NCI-H1436 treated with DMSO at 0.1 percent for 48 hours (cell line): ENCODE measurements around the gene SLC39A1.

Experiments used
- DNase-seq: peaks from one replicate; lab custom pipeline; 2025; lab: John Stamatoyannopoulos, UW

SLC39A1 gene

DNA sequence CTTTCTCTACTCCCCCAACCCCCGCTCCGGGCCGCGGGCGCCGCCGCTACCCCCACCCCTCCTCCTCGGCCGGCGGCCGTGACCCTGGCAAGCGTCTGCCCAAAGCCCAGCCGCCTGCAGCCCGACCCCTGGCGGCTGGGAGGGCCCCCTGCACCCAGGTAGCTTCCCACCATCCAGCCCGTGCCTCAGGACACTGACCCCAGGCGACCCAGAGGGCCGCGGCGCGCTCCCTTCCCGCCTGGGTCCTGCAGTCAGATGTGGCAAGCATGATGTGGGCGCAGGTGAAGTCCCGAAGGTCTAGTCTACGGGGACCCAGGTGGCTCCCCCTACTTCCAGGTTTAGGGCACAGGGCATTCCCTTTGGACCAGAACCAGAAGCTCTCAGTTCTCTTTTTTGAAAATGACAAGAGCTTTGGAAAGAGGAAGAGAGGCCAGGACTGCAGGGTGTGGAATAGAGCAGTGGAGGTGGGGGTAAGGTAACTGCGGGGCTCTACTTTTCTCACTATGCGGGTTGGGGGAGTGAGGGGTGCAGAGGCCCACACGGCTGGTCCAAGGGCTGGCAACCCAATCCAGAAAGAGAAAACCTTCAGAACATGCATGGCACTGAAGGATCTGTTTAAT lies 16.6 kb downstream of the SLC39A1 start, which contains the start of gene DENND4B:
Gene DENND4B (minus strand): TSS at position 97 of the 620 bp plus-strand sequence. CDS start 2,344 bp downstream, outside the sequence.
- no peak for DNase-seq

DNA sequence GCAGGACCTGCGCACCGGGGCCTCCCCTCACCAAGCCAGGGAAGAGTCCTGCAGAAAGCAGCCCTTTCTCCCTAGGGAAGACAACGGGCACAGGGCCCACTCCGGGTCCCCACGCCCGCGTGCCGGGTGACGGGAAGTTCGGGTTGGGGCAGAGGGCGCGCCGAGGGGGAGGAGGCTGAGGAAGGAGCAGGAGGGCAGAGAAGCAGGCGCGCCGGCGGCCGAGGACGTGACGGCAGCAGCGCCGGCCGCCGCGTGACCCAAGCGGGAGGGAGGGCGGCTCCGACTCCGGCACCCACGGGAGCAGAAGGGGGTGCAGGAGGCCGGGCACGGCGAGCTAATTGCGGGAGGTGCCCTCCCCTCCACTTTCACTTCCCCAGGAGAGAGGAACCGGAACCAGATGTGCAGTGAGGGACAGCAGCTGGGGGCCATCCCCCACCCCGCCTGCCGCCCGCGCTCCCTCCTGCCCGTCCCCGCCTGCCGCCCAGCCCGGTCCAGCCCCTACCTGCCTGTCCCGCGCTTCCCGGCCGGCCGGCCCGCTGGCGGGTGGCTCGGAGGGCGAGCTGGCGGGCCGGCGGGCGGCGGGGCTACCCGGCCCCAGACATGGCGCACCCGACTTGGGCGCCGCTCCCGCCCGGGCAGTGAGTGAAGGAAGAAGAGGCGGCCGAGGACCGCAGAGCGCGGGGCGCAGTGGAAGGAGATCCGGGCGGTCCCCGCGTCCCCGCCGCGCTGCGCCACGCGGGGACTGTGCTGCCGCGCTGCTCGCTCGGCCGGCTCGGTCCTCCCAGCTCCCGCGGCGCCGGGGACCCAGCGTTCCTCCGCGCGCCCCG lies 17.3 kb downstream of the SLC39A1 start:
- DNase-seq: no peak

DNA sequence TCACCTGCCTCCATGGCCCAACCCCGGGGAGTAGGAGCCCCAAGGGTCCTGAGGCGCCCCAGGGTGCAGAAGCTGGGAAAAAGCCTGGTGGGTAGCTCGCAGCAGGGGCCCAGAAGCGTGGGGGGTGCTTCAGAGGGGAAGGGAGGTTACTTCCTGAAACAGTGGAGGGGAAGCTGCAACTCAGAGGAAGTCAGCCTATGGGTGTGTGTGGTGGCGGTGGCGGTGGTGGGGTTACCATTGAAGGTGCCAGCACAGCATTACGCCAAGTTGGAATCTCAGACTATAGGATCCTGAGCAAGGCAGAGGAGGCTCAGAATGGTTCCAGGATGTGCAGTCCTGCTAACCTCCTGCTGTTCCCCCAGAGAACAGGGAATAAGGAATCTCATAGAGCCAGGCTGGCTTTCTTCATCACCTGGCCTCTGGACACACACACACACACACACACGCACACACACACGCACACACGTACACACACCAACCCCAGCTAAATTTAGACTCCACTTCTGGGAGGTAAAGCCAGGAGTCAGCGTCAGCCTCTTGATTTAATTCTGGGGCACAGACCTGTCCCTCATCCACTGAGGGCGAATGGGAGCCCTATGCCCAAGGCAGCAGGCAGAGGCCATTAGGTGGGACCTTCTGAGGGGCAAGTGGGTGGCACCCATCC lies 18.1 kb downstream of the SLC39A1 start:
- DNase-seq: no peak

DNA sequence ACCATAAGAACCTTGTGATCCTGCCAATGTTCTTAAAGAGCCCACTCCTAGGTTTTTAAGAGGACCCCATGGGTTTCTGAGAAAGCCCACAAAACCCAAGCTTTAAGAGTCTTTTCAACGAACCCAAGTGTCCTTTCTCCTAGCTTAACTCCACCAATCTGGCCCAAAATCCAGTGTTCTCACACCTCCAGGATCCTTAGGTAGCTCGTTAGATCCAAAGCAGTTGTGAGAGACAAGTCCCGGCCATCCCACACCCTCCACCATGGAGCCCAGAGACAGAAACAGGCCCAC lies 18.6 kb downstream of the SLC39A1 start:
- DNase-seq: no peak

GRCh38 chr1:153944005-153944826 lies 19.1 kb downstream of the SLC39A1 start:
- no peak for DNase-seq

DNA sequence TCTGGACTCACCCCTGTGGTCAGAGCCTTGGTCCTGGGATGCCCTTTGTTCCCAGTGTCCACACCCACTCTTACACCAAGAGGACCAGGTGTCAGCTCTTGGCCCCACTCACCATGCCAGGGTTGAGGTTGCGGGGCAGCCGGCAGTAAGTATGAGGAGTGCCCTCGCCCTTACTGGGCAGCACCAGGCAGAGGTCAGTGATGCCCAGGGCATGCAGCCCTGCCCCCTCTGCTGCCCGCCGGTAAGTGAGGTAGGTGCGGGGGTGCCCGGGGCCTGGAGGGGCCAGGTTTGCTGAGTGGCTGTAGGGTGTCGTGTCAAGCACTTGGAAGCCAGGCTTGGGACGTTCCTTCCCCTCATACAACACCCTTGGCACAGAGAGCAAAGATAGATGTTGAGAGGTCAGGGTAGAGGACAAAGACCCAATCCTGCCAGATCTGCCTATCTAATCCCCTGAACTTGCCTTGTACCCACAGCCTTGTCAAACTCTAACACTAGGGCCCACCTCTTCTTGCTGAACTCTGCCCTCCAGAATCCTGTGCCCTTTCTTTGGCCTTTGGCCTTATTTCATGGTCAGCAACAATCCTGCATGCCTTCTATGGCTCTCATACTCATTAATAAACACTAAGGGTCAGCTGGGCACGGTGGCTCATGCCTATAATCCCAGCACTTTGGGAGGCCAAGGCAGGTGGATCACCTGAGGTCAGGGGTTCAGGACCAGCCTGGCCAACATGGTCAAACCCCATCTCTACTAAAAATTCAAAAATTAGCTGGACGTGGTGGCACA lies 20.4 kb downstream of the SLC39A1 start:
- DNase-seq: no peak

DNA sequence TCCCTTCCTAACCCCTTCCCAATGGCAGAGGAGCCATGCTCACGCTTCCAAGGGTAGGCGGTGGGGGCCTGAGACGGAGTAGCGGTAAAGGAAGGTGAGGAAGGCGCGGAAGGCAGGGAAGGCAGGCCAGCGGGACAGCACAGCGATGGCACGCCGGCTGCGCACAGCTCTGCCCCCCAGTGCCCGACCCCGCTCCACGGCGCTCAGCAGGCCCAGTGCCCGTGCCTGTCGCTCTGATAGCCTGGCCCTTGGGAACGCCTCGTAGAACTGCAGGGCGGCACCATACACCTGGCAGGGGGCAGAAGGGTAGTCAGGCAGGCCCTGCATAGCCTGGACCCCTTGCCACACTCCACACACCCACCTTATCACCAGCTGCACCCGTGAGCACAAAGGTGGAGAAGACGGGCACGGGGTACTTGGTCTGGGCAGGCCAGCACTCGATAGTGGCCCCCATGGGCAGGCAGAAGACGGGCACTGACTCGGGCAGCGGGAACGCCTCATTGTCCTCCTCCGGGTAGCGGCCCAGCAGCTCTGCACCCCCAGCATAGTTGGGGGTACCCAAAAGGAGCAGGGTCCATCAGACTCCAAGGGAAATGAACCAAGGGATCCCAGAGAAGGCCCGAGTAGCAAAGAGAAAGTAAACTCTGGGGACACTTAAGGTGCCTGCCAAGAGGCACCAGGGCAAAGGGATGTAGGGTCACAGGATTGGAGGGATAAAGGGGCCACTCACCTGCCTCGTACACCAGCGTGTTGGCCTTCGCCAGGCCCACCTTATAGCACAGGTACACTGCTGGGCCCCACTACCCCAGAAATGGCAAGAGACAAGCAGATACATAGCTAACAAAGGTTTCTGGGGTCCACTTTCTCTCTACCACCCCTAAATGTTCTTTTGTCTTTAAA lies 21.3 kb downstream of the SLC39A1 start:
- no peak for DNase-seq

GRCh38 chr1:153940756-153941155 lies 22.6 kb downstream of the SLC39A1 start:
- DNase-seq: no peak

- no peak for DNase-seq
These were observed 23.9 kb downstream of the SLC39A1 start for GRCh38 chr1:153939476-153939875.

DNA sequence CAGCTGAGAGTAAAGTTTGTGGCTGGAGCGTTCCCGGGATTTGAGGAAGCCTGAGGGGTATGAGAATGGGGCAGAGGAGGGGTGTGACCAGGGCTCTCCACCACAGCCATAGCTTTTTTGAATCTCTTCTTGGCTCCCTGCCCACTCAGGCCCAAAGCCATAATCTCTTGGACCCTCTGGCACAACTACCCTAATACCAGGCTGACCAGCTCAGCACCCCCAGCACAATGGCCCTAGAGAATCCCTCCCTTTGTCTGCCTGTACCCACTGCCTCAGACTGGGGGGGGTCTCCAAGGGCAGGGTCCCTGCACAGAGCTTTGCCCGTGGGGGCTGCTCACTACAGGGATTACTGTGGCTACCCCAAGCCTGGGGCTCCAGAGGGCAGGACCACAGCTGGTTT lies 24.3 kb downstream of the SLC39A1 start:
- no peak for DNase-seq

DNA sequence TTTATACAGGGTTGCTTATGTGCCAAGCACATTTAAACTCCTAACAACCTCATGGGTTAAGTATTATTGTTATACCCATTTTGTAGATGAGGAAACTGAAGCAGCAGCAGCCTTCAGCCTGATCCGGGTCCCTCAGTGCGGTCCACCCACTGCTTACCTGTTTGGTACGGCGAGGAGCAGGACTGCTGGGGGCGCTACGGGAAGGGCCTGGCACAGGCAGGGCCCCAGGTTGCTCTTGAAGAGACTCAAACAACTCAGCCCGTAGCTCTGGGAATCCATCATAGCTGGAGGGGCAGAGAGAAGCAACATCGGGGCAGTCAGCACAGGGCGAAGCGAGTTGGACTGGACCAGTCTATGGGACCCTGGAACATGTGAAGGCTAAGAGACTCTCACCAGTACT lies 26.0 kb downstream of the SLC39A1 start:
- DNase-seq: no peak

DNA sequence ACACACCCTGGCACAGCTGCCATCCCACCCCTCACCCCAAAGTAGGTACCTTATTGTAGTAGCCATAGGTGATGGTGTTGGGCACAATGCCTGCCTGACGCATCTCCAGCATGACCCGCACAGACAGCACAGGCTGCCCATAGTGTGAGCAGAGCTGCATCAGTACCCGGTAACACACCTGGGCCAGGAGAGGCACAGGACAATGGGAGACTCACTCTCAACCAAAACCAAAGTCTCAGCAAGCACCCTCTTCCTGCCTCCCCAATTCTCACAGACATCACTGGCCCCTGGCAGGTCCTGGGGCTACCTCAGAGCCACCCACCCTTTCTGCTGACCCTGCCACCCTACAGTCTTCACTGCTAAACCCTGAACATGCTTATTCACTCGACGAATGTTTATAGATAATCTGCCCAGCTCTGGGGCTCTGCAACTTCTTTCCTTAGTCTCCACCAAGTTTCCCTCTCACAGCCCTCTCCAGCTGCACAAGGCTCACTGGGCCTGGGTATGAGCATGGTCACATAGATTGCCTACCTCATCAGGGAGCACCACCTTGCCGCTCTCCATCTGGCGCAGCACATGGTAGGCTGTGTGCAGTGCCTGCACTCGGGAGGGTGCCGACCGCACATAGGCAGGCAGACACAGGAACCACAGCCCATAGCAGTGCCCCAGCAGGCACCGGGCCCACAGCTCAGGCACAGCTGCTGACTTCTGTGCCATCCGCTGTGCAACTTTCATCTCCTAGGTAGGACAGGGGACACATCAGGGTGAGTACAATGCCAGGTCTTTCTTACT lies 27.1 kb downstream of the SLC39A1 start:
- no peak for DNase-seq

DNA sequence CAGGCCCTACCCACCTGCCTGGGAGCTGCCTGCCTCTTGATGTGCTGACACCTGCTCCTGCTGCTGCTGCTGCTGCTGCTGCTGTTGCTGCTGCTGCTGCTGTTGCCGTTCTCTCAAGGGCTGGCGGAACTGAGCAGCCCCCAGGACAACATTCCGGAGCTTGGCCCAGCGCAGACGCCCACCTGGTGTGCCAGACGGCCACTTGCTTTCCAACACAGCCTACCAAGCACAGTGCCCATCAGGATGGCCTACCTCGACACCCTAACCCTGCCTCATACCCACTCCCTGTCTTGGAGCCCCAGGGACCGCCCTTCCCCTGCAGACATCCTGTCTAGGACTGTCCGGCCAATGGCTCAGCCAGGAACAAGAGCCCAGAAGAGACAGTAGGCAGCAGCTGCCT lies 28.6 kb downstream of the SLC39A1 start:
- DNase-seq: no peak

GRCh38 chr1:153933955-153934354 lies 29.4 kb downstream of the SLC39A1 start:
- no peak for DNase-seq

GRCh38 chr1:153933430-153933829 lies 29.9 kb downstream of the SLC39A1 start:
- no peak for DNase-seq

DNA sequence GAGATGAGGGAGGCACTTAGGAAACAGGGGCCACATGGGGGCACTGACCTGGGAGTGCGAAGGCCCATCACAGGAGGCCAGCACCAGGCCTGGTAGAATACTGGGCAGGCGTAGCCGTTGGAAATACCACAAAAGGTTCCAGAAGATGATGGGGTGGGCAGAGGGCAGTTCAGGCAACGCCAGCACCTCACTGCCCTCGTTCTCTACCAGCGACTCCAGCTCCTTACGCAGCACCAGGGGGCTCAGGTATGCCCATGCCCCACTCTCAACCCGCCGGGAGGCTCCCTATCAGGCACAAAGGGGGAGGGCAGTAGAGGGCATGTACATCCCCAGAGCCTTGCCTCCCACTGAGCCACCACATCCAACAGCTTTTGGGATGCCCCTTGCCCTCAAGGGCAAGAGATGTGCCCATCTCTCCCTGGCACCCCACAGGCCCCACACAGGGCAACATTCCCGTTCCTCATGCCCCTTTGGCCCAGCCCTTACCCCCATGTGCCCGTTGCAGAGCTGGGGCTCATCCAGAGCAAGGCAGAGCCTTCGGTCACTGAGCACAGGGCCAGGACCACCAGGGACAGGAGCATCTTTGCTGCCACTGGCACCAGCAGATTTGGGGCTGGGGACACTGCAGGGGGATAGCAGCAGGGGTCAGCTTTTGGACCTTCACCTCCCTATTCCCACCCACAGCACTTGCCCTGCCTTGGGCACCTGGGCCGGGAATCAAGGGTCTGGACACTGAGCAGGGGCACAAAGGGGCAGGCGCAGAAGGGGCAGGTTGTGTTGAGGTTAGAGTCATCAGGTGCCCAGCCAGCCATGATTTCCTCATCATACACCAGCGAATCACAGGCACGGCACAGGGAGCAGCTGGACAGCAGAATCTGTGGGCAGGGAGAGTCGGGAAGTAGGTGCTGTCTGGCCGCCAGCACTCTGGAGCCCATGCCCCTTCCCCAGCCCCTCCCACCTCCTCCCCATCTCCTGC lies 30.9 kb downstream of the SLC39A1 start:
- no peak for DNase-seq

DNA sequence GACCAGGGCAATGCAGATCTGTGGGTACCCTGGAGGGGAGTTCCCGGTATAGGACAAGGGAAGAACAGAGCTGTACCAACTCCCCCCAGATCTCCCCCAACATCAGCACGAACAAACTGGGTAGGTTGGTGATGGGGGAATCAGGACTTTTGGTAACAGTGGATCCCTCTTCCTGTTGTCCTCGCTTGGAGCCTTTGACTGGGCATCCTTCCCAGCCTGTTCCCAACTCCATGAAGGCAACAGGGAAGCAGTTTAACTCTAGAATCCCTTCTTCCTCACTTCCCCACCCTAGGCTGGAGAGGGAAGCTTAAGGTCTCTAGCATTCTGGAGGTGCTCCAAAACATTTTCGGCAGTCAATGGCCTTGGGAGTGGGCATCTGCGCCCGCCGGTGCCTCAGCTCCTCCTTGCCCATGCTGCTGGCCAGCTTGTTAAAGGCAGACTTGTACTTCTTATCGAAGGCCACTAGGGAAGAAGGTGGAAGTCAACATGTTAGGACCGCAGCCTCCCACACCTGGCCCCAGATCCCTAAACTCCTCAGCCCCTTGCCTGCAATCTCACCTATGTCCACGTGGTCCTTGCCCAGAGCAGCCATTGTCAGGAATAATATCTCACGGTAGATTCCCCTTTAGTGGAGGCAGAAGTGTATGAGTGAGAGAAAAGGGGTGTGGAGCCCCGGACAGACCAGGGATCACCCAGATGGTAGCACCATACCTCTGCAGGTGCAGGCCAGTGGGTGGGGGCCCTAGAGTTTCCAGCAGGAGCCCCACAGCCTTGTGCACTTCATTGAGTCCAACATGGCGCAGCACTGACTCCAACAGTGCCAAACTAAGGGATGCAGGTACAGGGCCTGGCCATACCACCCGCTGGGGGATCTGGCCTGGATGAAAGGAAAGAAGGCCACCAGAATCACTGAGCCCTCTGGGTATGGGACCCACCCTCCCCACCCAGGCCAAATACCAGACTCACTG lies 33.1 kb downstream of the SLC39A1 start:
- DNase-seq: no peak
